ENCODE measurements around the gene SYNE2. TPM values are rescaled to one million over a fixed set of nuclear protein-coding genes. Genes with fewer than 3 reads are reported as not detected.

The SYNE2 gene
- total and polyA plus RNA-seq, 2 of the 8 experiments (the other 6 are each of a cell fraction or from before 2014, with no cell fraction given) = 32.6 to 46.1 TPM

- Histone ChIP-seq H4K20me1 (replicated peaks in 1 of 2; ENCODE audit: control insufficient read depth in 1 of 2, insufficient read depth in 2 of 2, low read length in 2 of 2) (no peaks in the 10 kb centered on the region), H4K5ac (ENCODE audit: insufficient read length, low read depth, low read length) (no peak overlapping the region), H3K9me3 (ENCODE audit: insufficient read depth in 2 of 2, low read depth in 1 of 2, low read length in 1 of 2) (no peaks in the 10 kb centered on the region), H3K27me3 (replicated peaks in 1 of 4; ENCODE audit: control insufficient read depth in 3 of 4, extremely low read depth in 1 of 4, insufficient read depth in 3 of 4, low read length in 3 of 4) (no peaks in the 10 kb centered on the region), H4K91ac (replicated peaks; ENCODE audit: insufficient read length, low read length) (no peak overlapping the region), H3K4me2 (ENCODE audit: insufficient read depth in 1 of 2, low read depth in 2 of 2, low read length in 2 of 2) (no peak overlapping the region), H3K14ac (ENCODE audit: insufficient read length) (no peak overlapping the region), H3K23ac (ENCODE audit: insufficient read length) (no peak overlapping the region), H2BK120ac (replicated peaks; ENCODE audit: low read depth, low read length) (no peak overlapping the region), H2AK5ac (ENCODE audit: low read depth, low read length) (no peak overlapping the region), H2BK5ac (ENCODE audit: low read depth, low read length) (no peak overlapping the region), H2BK15ac (ENCODE audit: low read length) (no peak overlapping the region), H3K36me3 (ENCODE audit: control insufficient read depth in 2 of 4, insufficient read depth in 4 of 4, low read length in 3 of 4) (peaks cover 0 to 40% (median 11%) of the 10 kb centered on the region in 4 experiments; a peak in 6 of 8 replicates), H3K79me1 (ENCODE audit: low read depth, low read length) (no peaks in the 10 kb centered on the region), H2BK20ac (ENCODE audit: low read length) (no peak overlapping the region), H3K18ac (ENCODE audit: extremely low read depth, low read length) (no peak overlapping the region), H2BK12ac (ENCODE audit: low read depth, low read length) (no peak overlapping the region), H3K4ac (replicated peaks; ENCODE audit: insufficient read length, low read depth, low read length) (no peak overlapping the region), H2AFZ (ENCODE audit: low read length) (no peak overlapping the region), H3K56ac (replicated peaks; ENCODE audit: insufficient read length, low read depth, low read length) (no peak overlapping the region), H3K23me2 (ENCODE audit: low read depth, low read length) (no peaks in the 10 kb centered on the region), H3K4me3 (ENCODE audit: extremely low read depth in 1 of 4, insufficient read depth in 2 of 4, low read depth in 3 of 4, low read length in 4 of 4) (no peak overlapping the region), H3K79me2 (ENCODE audit: control insufficient read depth in 1 of 2, insufficient read depth in 2 of 2, low read length in 2 of 2) (no peaks in the 10 kb centered on the region), H3K27ac (ENCODE audit: low read depth, low read length) (no peak overlapping the region), H4K8ac (ENCODE audit: extremely low read depth, insufficient read depth, low read length) (no peak overlapping the region), H3K4me1 (replicated peaks in 1 of 4; ENCODE audit: control insufficient read depth in 3 of 4, insufficient read depth in 4 of 4, low read length in 3 of 4) (no peaks in the 10 kb centered on the region), H3K9ac (replicated peaks in 1 of 4; ENCODE audit: extremely low read depth in 1 of 4, low read depth in 3 of 4, low read length in 3 of 4) (no peak overlapping the region)
- ChIA-PET CTCF (ENCODE audit: partially characterized antibody) (no interaction called here), POLR2A (ENCODE audit: partially characterized antibody) (no interaction called here)
- 91% methylated on average over 1 of the region's 1 CpG; no CpG with 5 or more reads in 1 of the 2 experiments for WGBS, 2 experiments (ENCODE audit: extremely low coverage in 1 of 2, insufficient coverage in 1 of 2, insufficient read length in 1 of 2, insufficient replicate concordance in 2 of 2, low coverage in 1 of 2, low lambda C conversion rate in 2 of 2, missing lambda C conversion rate in 1 of 2)
- no peak for FAIRE-seq
- no peak for DNase-seq (ENCODE audit: low read depth in 1 of 2, low spot score in 2 of 2)
- no peak for TF ChIP-seq MAX (IDR thresholded peaks at IDR 0.05)
- TF ChIP-seq KDM5A (IDR thresholded peaks at IDR 0.05; ENCODE audit: low read length) = no peak
- TF ChIP-seq RXRA (IDR thresholded peaks at IDR 0.05; ENCODE audit: insufficient read depth, low read depth, low read length) = no peak
- TF ChIP-seq CTCF (IDR thresholded peaks at IDR 0.05; ENCODE audit: control extremely low read depth in 1 of 3, insufficient read depth in 1 of 3, low read depth in 1 of 3, low read length in 3 of 3) = no peak
- TF ChIP-seq RNF2 (IDR thresholded peaks at IDR 0.05; ENCODE audit: borderline replicate concordance, low read depth, low read length, missing control alignments, poor library complexity, severe bottlenecking) = no peak
- TF ChIP-seq ASH2L (IDR thresholded peaks at IDR 0.05; ENCODE audit: low read length) = no peak
These were observed 147.9 kb downstream of the SYNE2 start for GRCh38 chr14:64000749-64001148.

Data from H1 (cell line).